DLD1 (cell line): Measurements from ENCODE around the gene KNG1.

ENCODE experiments used
- in situ Hi-C: cut with HindIII; loops from 2 replicates; pipeline ENCODE4 v1.10.0; 2017; ENCODE audit warnings: low sequenced_read_pairs

KNG1 gene

GRCh38 chr3:186772701-186773417 is 55.7 kb downstream of the KNG1 start:
- in situ Hi-C loops: no loop called here

DNA sequence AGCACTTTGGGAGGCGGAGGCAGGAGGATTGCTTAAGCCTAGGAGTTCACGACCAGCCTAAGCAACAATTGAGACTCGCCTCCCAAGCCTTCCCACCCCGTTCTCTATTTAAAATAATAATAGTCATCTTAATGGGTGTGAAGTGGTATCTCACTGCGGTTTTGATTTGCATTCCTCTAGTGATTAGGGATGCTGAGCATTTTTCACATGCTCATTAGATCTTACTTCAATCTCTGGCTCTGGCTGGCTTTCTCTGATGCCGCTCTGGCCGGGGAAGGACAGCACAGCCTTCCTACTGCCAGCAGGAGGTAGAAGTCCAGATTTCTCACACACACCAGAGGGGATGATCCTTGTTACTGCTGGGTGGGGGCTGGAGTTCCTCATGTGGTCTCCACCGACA is 58.8 kb downstream of the KNG1 start:
- in situ Hi-C loops: no loop called here

- in situ Hi-C loops: no loop called here
These were observed 62.0 kb downstream of the KNG1 start for GRCh38 chr3:186779204-186779603.

- in situ Hi-C loops: no loop called here
These were observed 65.4 kb downstream of the KNG1 start for GRCh38 chr3:186782542-186783057.

DNA sequence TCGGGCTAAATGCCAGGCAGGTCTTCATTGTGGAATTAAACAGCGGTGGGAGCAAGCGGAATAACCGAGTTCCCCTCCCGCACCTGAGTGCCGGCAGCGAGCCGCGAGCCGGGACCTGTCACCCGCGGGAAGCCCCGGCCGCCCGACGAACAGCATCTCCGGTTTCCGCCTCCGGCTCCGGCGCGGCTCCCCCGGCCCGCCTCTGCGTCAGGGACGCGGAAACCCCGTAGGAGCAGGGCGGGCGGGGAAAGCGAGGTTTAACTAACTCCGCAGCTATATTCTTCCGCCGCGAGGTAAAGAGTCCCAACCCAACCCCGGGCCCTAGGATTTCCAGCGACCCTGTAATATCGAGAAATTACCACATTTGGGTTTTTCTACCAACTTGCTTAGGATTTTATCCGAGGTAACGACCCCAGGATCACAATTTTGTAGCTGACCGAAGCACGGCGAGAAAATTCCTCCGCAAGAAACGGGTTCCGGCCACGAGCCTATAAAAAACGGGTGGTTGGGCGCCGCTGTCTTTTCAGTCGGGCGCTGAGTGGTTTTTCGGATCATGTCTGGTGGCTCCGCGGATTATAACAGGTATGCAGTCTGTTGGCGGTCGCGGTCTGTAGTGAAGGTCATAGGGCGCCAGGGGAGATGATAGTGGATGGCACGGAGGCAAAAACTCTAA is 66.0 kb downstream of the KNG1 start, which contains the start of gene EIF4A2:
EIF4A2 (plus strand) TSS at position 520 of the 673 bp plus-strand sequence; CDS start at position 554, 34 bp downstream.
- in situ Hi-C loops: no loop called here

- in situ Hi-C loops: no loop called here
These were observed 66.8 kb downstream of the KNG1 start for GRCh38 chr3:186783731-186784515.

- in situ Hi-C loops: no loop called here
These were observed 67.8 kb downstream of the KNG1 start for GRCh38 chr3:186784820-186785494.

GRCh38 chr3:186785495-186786018 is 68.4 kb downstream of the KNG1 start:
- in situ Hi-C loops: no loop called here

GRCh38 chr3:186786922-186787321 is 69.8 kb downstream of the KNG1 start:
- in situ Hi-C loops: no loop called here

- in situ Hi-C loops: no loop called here
These were observed 70.7 kb downstream of the KNG1 start for GRCh38 chr3:186787642-186788481.

GRCh38 chr3:186788482-186789370 is 71.6 kb downstream of the KNG1 start:
- in situ Hi-C loops: no loop called here

GRCh38 chr3:186789554-186790260 is 72.5 kb downstream of the KNG1 start:
- in situ Hi-C loops: no loop called here

GRCh38 chr3:186790261-186790981 is 73.3 kb downstream of the KNG1 start:
- in situ Hi-C loops: no loop called here
